Fibroblast of pulmonary artery (primary cell): ENCODE measurements around the gene CFLAR.
"Not testable (repeated sequence)": the region's sequence is repeated elsewhere in the genome, so short reads cannot be mapped to it uniquely, and the experiment has no call there.

Source experiments
- DNase-seq: peaks from one replicate; pipeline ENCODE4 v3.0.0-alpha.2; 2010; ENCODE audit warnings: low read depth
- H3K4me3 ChIP-seq: replicated peaks from 2 replicates; pipeline ENCODE4 v1.5.1; 2011; ENCODE audit warnings: low read depth, mild to moderate bottlenecking, control low read depth, low read length, moderate library complexity
- CTCF ChIP-seq: IDR thresholded peaks from 2 replicates; pipeline ENCODE4 v1.5.1; 2011; ENCODE audit warnings: mild to moderate bottlenecking, control low read depth, low read length, inconsistent platforms; ENCODE audit errors: missing control alignments

Gene CFLAR

DNA sequence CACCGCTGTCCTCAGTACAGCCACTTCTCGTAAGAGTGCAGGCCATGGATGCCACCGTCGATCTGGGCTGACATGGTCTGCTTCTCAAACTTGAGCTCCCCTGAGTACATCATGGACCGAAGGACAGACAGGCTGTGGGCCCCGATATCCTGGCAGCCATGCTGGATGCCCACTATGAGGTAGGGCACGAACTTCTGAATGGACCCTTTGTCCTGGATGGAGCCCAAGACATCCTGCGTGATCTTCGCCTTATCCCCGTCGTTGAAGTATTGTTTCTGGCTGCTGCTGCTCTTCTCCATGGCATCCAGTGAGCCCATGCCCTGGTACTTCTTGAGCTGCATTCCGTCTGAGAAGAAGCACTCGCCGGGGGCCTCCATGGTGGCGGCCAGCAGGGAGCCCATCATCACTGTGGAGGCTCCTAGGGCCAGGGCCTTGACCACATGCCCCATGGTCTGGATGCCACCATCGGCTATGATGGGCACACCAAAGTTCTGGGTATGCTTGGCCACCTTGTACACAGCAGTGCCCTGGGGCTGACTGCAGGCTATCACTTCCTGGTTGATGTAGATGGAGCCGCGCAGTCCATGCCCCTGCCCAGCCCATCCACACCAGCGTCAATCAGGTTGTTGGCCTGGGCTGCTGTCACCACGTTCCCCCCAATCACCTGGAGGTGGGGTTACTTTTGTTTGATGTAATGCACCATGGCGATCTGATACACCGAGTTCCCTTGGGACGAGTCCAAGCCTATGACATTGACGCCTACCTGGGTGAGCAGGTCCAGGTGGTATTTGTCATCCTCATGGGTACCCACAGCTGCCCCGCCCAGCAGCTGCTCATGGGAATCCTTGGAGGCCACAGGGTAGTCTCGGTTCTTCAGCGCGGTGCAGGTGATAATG is 21.8 kb downstream of the CFLAR start:
- H3K4me3 ChIP-seq = no peak overlapping the region
- TF ChIP-seq CTCF = no peak
- DNase-seq = no peak

- no peak overlapping the region for H3K4me3 ChIP-seq
- DNase-seq = no peak
- no peak for TF ChIP-seq CTCF
These were observed 22.5 kb downstream of the CFLAR start for GRCh38 chr2:201138401-201138970.

DNA sequence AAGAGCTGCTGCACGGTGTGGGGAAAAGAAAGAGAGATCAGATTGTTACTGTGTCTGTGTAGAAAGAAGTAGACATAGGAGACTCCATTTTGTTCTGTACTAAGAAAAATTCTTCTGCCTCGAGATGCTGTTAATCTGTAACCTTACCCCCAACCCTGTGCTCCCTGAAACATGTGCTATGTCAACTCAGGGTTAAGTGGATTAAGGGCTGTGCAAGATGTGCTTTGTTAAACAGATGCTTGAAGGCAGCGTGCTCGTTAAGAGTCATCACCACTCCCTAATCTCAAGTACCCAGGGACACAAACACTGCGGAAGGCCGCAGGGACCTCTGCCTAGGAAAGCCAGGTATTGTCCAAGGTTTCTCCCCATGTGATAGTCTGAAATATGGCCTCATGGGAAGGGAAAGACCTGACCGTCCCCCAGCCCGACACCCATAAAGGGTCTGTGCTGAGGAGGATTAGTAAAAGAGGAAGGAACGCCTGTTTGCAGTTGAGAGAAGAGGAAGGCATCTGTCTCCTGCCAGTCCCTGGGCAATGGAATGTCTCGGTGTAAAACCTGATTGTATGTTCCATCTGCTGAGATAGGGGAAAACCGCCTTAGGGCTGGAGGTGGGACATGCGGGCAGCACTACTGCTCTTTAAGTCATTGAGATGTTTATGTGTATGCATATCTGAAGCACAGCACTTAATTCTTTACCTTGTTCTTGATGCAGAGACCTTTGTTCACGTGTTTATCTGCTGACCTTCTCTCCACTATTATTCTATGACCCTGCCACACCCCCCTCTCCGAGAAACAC is 23.2 kb downstream of the CFLAR start:
- H3K4me3 ChIP-seq, DNase-seq: not testable (repeated sequence)

GRCh38 chr2:201139836-201140604 is 24.1 kb downstream of the CFLAR start:
- DNase-seq = no peak
- no peak overlapping the region for H3K4me3 ChIP-seq
- TF ChIP-seq CTCF = no peak

DNA sequence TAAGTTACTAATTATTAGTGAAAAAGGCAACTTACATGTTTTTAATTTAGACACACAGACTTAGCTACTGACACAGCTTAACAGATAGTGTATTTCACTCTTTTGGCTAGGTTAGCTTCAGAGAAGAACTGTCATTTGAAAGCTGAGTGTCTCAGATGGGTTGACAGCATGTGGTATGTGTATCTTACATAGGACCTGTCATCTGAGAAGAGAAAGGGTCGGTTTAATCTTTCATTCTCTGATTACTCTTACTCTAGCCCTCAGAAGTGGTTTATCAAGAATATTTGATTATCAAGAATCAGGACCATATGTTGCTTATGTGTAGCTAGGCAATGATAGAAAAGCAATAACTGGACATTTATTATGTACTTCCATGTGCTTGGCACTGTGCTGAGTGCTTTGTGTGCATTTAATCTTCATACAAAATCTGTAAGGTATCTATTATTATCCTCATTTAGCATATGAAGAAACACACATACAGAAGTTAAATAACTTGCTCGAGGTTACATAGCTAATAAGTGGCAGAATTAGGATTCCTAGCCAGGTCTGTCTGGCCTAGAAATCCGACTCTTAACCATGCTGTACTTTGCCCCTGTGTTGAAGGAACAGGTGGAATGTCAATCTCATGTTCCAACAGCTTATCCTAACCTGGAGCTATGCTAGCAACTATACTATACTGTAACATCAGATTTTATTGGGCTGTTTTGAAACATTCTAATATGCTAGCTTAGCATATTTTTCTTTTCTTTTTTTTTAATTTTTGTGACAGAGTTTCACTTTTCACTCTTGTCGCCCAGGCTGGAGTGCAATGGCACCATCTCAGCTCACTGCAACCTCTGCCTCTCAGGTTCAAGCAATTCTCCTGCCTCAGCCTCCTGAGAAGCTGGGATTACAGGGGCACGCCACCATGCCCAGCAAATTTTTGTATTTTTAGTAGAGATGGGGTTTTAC is 28.4 kb downstream of the CFLAR start:
- DNase-seq = no peak
- no peak overlapping the region for H3K4me3 ChIP-seq
- no peak for TF ChIP-seq CTCF

DNA sequence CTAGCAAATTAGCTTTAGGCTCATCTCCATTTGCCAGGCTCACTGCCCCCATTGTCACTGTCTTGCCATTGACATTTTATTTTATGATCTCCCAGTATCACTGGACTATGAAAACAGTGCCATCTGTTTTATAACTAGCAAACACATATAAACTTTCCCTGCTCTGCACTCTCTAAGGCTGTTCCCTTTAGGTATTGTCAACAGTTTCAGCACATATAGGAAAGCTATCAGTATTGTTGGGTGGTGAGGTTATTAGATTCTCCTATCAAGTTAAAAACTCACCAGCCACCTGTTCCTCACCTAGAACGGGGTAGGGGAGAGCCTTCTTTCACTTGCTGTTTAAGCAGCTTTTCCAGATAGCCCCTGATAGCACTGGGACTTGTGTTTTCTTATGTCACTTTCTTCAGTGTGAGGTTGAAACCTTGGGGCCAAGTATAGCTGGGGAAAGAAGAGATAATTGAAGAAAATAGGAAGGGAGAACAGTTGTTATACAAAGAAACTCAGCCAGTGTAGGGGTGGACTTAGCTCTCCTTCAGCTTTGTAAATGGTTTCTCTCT is 32.5 kb downstream of the CFLAR start:
- no peak for TF ChIP-seq CTCF
- no peak overlapping the region for H3K4me3 ChIP-seq
- no peak for DNase-seq
